22Rv1 (cell line): Measurements from ENCODE around the gene ADAM12.

Experiments used
- ZFX ChIP-seq: fragments of 450-650 bp; IDR thresholded peaks from 2 replicates; pipeline ENCODE4 v1.6.1; 2017; ENCODE audit warnings: antibody characterized with exemption, borderline replicate concordance
- TF ChIP-seq, protein P1 (sequence below): fragments of 450-650 bp; IDR thresholded peaks from 2 replicates; pipeline ENCODE4 v1.5.1; 2017; ENCODE audit warnings: mild to moderate bottlenecking

DNA sequence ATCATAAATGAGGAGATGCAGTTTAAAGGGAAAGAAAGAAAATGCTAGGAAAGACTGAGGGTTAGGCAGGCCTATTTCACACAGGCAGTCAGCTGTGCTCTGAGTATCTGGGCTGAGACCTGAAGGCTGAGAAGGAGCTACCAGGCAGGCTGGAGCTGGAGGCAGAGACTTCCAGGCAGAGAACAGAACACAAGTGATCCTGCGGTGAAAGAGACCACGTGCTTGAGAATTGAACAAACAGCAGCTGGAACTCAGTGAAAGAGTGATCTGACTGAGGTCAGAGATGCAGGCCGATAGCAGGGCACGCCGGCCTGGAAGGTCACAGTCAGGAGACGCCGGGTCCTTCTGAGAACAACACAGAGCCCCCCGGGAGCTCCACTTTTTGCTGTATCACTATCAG lies 147.8 kb downstream of the ADAM12 start:
- TF ChIP-seq, protein P1, sequence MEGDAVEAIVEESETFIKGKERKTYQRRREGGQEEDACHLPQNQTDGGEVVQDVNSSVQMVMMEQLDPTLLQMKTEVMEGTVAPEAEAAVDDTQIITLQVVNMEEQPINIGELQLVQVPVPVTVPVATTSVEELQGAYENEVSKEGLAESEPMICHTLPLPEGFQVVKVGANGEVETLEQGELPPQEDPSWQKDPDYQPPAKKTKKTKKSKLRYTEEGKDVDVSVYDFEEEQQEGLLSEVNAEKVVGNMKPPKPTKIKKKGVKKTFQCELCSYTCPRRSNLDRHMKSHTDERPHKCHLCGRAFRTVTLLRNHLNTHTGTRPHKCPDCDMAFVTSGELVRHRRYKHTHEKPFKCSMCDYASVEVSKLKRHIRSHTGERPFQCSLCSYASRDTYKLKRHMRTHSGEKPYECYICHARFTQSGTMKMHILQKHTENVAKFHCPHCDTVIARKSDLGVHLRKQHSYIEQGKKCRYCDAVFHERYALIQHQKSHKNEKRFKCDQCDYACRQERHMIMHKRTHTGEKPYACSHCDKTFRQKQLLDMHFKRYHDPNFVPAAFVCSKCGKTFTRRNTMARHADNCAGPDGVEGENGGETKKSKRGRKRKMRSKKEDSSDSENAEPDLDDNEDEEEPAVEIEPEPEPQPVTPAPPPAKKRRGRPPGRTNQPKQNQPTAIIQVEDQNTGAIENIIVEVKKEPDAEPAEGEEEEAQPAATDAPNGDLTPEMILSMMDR: no peak
- no peak for TF ChIP-seq ZFX
